ENCODE data around the gene RING1.
"Not testable (repeated sequence)": the region's sequence is repeated elsewhere in the genome, so short reads cannot be mapped to it uniquely, and the experiment has no call there.

Gene RING1

GRCh38 chr6:33207552-33208090 is 679 bp upstream of the RING1 start:
- DNase-seq = no peak

- no peak for DNase-seq
These were observed 1.6 kb downstream of the RING1 start for GRCh38 chr6:33209856-33210255.

GRCh38 chr6:33211136-33211535 is 2.8 kb downstream of the RING1 start:
- DNase-seq = no peak

GRCh38 chr6:33211666-33212422 is 3.5 kb downstream of the RING1 start:
- DNase-seq = no peak

- no peak for DNase-seq
These were observed 4.5 kb downstream of the RING1 start for GRCh38 chr6:33212857-33213165.

- no peak for DNase-seq
These were observed 5.1 kb downstream of the RING1 start for GRCh38 chr6:33213166-33213988.

- DNase-seq = no peak
These were observed 5.7 kb downstream of the RING1 start for GRCh38 chr6:33213989-33214335.

GRCh38 chr6:33215271-33216116 is 7.2 kb downstream of the RING1 start:
- no peak for DNase-seq

GRCh38 chr6:33216117-33216649 is 7.9 kb downstream of the RING1 start:
- DNase-seq = no peak

- no peak for DNase-seq
These were observed 8.9 kb downstream of the RING1 start for GRCh38 chr6:33217246-33217645.

- no peak for DNase-seq
These were observed 9.4 kb downstream of the RING1 start for GRCh38 chr6:33217681-33218080.

GRCh38 chr6:33226503-33227120 is 18.3 kb downstream of the RING1 start:
- not testable (repeated sequence) for DNase-seq

GRCh38 chr6:33235221-33235634 is 26.9 kb downstream of the RING1 start:
- DNase-seq = no peak

GRCh38 chr6:33236328-33236727 is 28.0 kb downstream of the RING1 start:
- no peak for DNase-seq

GRCh38 chr6:33236852-33237251 is 28.6 kb downstream of the RING1 start:
- no peak for DNase-seq

- DNase-seq = no peak
These were observed 29.4 kb downstream of the RING1 start for GRCh38 chr6:33237741-33238140.

GRCh38 chr6:33241968-33242367 is 33.7 kb downstream of the RING1 start:
- DNase-seq = no peak

- DNase-seq = no peak
These were observed 35.2 kb downstream of the RING1 start for GRCh38 chr6:33243476-33243875.

- DNase-seq = peak; percentile 82
These were observed 39.8 kb downstream of the RING1 start for GRCh38 chr6:33247977-33248642.

- DNase-seq = peak; percentile 66
These were observed 40.3 kb downstream of the RING1 start for GRCh38 chr6:33248643-33248931.

- peak; percentile 96 for DNase-seq
These were observed 40.8 kb downstream of the RING1 start for GRCh38 chr6:33248932-33249731.

All from NCI-H345 (cell line).